MM.1S (cell line): ENCODE results near the gene HM13.
"Not testable (repeated sequence)": the region's sequence is repeated elsewhere in the genome, so short reads cannot be mapped to it uniquely, and the experiment has no call there.

Source experiments
- CTCF ChIP-seq: fragments of 300-600 bp; sonication (generic); IDR thresholded peaks from 2 replicates; pipeline ENCODE4 v1.5.1; 2016; ENCODE audit warnings: antibody characterized with exemption, low read length, mixed read lengths
- EZH2 ChIP-seq: fragments of 300-600 bp; sonication (generic); optimal IDR thresholded peaks from 2 replicates; pipeline ENCODE3; 2017; ENCODE audit warnings: low read depth, mild to moderate bottlenecking, antibody characterized with exemption, low read length, mixed read lengths

DNA sequence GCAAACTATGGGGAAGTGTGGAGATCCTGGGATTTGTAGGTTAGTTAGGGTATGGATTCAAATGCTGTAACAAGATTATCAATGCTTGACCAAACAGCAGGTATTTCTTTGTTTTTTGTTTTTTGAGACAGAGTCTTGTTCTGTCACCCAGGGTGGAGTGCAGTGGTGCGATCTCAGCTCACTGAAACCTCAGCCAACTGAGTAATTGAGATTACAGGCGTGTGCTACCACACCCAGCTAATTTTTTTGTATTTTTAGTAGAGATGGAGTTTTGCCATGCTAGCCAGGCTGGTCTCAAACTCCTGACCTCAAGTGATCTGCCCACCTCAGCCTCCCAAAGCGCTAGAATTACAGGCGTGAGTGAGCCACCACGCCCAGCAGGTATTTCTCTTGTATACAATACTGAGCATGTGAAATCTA, 31.4 kb downstream of the HM13 start:
- not testable (repeated sequence) for TF ChIP-seq CTCF, EZH2
